Body of pancreas (tissue), 4 donors: ENCODE data around the gene KIF16B. TPM values are rescaled to one million over a fixed set of nuclear protein-coding genes. Genes with fewer than 3 reads are reported as not detected.

Experiments
- ATAC-seq: fragments of 150-250 bp; one replicate; pipeline ENCODE4 v1.9.1; 2016
- DNase-seq, 4 donors: peaks; one replicate each; pipeline ENCODE4 v3.0.0-alpha.2; 2019
- H3K27ac ChIP-seq, 4 donors: fragments of 200-600 bp; sonication (generic); 1 replicate in 3 of 4; 2 replicates in 1 of 4; pipeline versions ENCODE4 v1.5.1 to v1.6.1; 2016 to 2019; ENCODE audit warnings: mild to moderate bottlenecking in 1 of 4, mixed read lengths in 1 of 4, moderate library complexity in 1 of 4
- H3K27me3 ChIP-seq, 2 donors: fragments of 200-600 bp; sonication (generic); one replicate each; pipeline ENCODE4 v1.6.0; 2016; ENCODE audit warnings: mild to moderate bottlenecking in 1 of 2
- H3K36me3 ChIP-seq, 2 donors: fragments of 200-600 bp; sonication (generic); replicated peaks in 1 of 2; 2 replicates each; pipeline ENCODE4 v1.5.1; 2016; ENCODE audit warnings: low read depth in 2 of 2; ENCODE audit not compliant: insufficient read depth in 1 of 2
- H3K4me1 ChIP-seq: fragments of 200-600 bp; sonication (generic); one replicate; pipeline ENCODE4 v1.6.0; 2016
- H3K4me3 ChIP-seq, 2 donors: fragments of 200-600 bp; sonication (generic); 1 replicate in 1 of 2; 2 replicates in 1 of 2; pipeline ENCODE4 v1.5.1; 2016 to 2019
- H3K9me3 ChIP-seq, 3 donors: fragments of 200-600 bp; sonication (generic); 1 replicate in 2 of 3; 2 replicates in 1 of 3; pipeline ENCODE4 v1.5.1; 2016
- CTCF ChIP-seq, 7 experiments: fragments of 450-650 bp in 4 of 7; fragments of 200-600 bp in 3 of 7; sonication (generic) in 3 of 7; IDR thresholded peaks; one replicate each; pipeline ENCODE4 v1.5.1; 2016 to 2019; ENCODE audit warnings: antibody characterized with exemption in 7 of 7
- POLR2A ChIP-seq, 3 donors: fragments of 450-650 bp; IDR thresholded peaks; one replicate each; pipeline ENCODE4 v1.6.1; 2016; ENCODE audit warnings: antibody characterized with exemption in 3 of 3, mild to moderate bottlenecking in 2 of 3
- WGBS, 2 donors: methylation state at CpG; one replicate each; pipeline ENCODE4 v1.1.5; 2017; 5-methylcytosine and 5-hydroxymethylcytosine counted together
- intact Hi-C: fragments of 100-400 bp; cut with DNase I; formaldehyde crosslinking; loops from one replicate; pipeline ENCODE4 v1.15.1; 2023
- total RNA-seq, 2 donors: library from RNA; depleted of rRNA; stranded (reverse); fragments of >200 nt; gene quantifications; one replicate each; pipeline ENCODE4 v1.1.0, GENCODE V29; 2016

Gene KIF16B
- total RNA-seq, 2 donors from 2014 or later, result 13.7 to 55.0 TPM

GRCh38 chr20:16560661-16561060 lies 12.6 kb downstream of the KIF16B start:
- no peaks in the 10 kb centered on the region for H3K9me3 ChIP-seq
- ATAC-seq (no peak), DNase-seq (no peak)
- no peaks in the 10 kb centered on the region for H3K27me3 ChIP-seq
- no peaks in the 10 kb centered on the region for H3K4me1 ChIP-seq
- no peak overlapping the region for H3K27ac ChIP-seq
- WGBS, 2 donors, result 80 to 82% methylated on average over 9 of the region's 9 CpGs
- TF ChIP-seq CTCF (IDR thresholded peaks at IDR 0.05), result no peak
- intact Hi-C loops, result no loop called here
- no peaks in the 10 kb centered on the region for H3K36me3 ChIP-seq
- no peak overlapping the region for H3K4me3 ChIP-seq

GRCh38 chr20:16560216-16560615 lies 13.0 kb downstream of the KIF16B start:
- intact Hi-C loops, result no loop called here
- DNase-seq, result no peak

GRCh38 chr20:16556301-16556700 lies 16.9 kb downstream of the KIF16B start:
- 92 to 93% methylated on average over 5 of the region's 5 CpGs for WGBS, 2 donors

More at GRCh38 chr20:16560216-16560615, 13.0 kb downstream of the KIF16B start:
- Histone ChIP-seq H3K27ac (no peak overlapping the region), H3K9me3 (no peaks in the 10 kb centered on the region), H3K4me3 (no peak overlapping the region), H3K27me3 (no peaks in the 10 kb centered on the region), H3K4me1 (no peaks in the 10 kb centered on the region), H3K36me3 (no peaks in the 10 kb centered on the region)
- no peak for ATAC-seq
- TF ChIP-seq POLR2A (IDR thresholded peaks at IDR 0.05) (no peak), CTCF (IDR thresholded peaks at IDR 0.05) (no peak)
- WGBS, 2 donors, result 93 to 100% methylated on average over 2 of the region's 2 CpGs

GRCh38 chr20:16555754-16556153 lies 17.5 kb downstream of the KIF16B start:
- H3K9me3 ChIP-seq, result no peaks in the 10 kb centered on the region
- H3K36me3 ChIP-seq, result no peaks in the 10 kb centered on the region
- no peaks in the 10 kb centered on the region for H3K4me1 ChIP-seq
- no peak for TF ChIP-seq POLR2A (IDR thresholded peaks at IDR 0.05)
- TF ChIP-seq CTCF (IDR thresholded peaks at IDR 0.05), result no peak
- no peak overlapping the region for H3K27ac ChIP-seq
- DNase-seq (no peak), ATAC-seq (no peak)
- no peaks in the 10 kb centered on the region for H3K27me3 ChIP-seq
- H3K4me3 ChIP-seq, result no peak overlapping the region
- intact Hi-C loops, result no loop called here

More at GRCh38 chr20:16556301-16556700, 16.9 kb downstream of the KIF16B start:
- ATAC-seq (no peak), DNase-seq (no peak)
- H3K27me3 ChIP-seq, result no peaks in the 10 kb centered on the region
- intact Hi-C loops, result no loop called here
- H3K36me3 ChIP-seq, result no peaks in the 10 kb centered on the region
- TF ChIP-seq POLR2A (IDR thresholded peaks at IDR 0.05), result no peak
- no peaks in the 10 kb centered on the region for H3K9me3 ChIP-seq
- no peak overlapping the region for H3K4me3 ChIP-seq
- H3K27ac ChIP-seq, result no peak overlapping the region
- no peaks in the 10 kb centered on the region for H3K4me1 ChIP-seq

GRCh38 chr20:16554766-16555543 lies 18.3 kb downstream of the KIF16B start:
- ATAC-seq, result no peak
- Histone ChIP-seq H3K4me1 (no peaks in the 10 kb centered on the region), H3K4me3 (no peak overlapping the region), H3K27ac (no peak overlapping the region), H3K36me3 (no peaks in the 10 kb centered on the region), H3K27me3 (no peaks in the 10 kb centered on the region), H3K9me3 (no peaks in the 10 kb centered on the region)
- intact Hi-C loops, result no loop called here
- 68 to 86% methylated on average over 3 to 9 of the region's 9 CpGs for WGBS, 2 donors
- no peak for DNase-seq
- TF ChIP-seq CTCF (IDR thresholded peaks at IDR 0.05), result no peak
- no peak for TF ChIP-seq POLR2A (IDR thresholded peaks at IDR 0.05)
